Stimulated activated CD8-positive, alpha-beta memory T cell treated with anti-CD3 and anti-CD28 coated beads, Interleukin-12 subunit alpha, Interleukin-12 subunit beta, amount 100 ng/mL, for 24 hours (primary cell): ENCODE results near the gene SLC22A17.
A peak's percentile ranks its signal among the peaks of the same experiment; 100 is the strongest.

Experiments
- DNase-seq: peaks from one replicate; pipeline ENCODE4 v3.0.0-alpha.2; 2020; ENCODE audit errors: extremely low read depth

Gene SLC22A17

GRCh38 chr14:23307687-23308644, 44.7 kb downstream of the SLC22A17 start:
- no peak for DNase-seq

GRCh38 chr14:23307146-23307530, 45.5 kb downstream of the SLC22A17 start:
- DNase-seq, result no peak

GRCh38 chr14:23306412-23307145, 46.1 kb downstream of the SLC22A17 start, which contains the start of gene BCL2L2:
BCL2L2 (plus strand) TSS chr14:23306833; CDS start chr14:23307768, 935 bp downstream.
- no peak for DNase-seq

GRCh38 chr14:23302290-23303225, 50.1 kb downstream of the SLC22A17 start, which contains the start of gene PPP1R3E:
PPP1R3E (minus strand) TSS chr14:23302859; CDS start chr14:23302576, 283 bp downstream.
- DNase-seq, result peak; percentile 60

- no peak for DNase-seq
Measured at GRCh38 chr14:23301969-23302289, 50.8 kb downstream of the SLC22A17 start.

- peak; percentile 89 for DNase-seq
Measured at GRCh38 chr14:23301288-23301968, 51.3 kb downstream of the SLC22A17 start.

- DNase-seq, result no peak
Measured at GRCh38 chr14:23300687-23301223, 51.9 kb downstream of the SLC22A17 start.

- no peak for DNase-seq
Measured at GRCh38 chr14:23299986-23300686, 52.6 kb downstream of the SLC22A17 start.

- no peak for DNase-seq
Measured at GRCh38 chr14:23299211-23299957, 53.3 kb downstream of the SLC22A17 start.

GRCh38 chr14:23297611-23298277, 54.9 kb downstream of the SLC22A17 start:
- no peak for DNase-seq

- no peak for DNase-seq
Measured at GRCh38 chr14:23297096-23297495, 55.6 kb downstream of the SLC22A17 start.
